ENCODE data around the gene TMPRSS11F.

DNA sequence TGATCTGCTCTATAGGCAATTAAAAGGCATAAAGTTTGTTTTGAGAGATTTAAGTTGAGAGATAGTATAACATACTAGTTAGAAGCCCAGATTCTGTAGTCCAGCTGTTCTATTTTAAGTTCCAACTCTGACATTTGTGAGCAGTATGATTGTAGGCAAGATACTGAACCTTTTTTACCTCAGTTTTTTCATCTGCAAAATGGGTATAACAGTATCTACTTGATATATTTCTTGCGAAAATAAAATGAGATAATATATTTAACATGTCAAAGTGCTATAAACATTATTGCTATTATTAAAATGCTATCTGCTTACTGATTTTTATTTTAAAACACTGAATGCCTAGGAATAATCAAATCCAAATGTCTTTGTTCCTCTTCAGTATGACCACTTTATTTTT is 19.2 kb downstream of the TMPRSS11F start:
- TF ChIP-seq, protein P1, sequence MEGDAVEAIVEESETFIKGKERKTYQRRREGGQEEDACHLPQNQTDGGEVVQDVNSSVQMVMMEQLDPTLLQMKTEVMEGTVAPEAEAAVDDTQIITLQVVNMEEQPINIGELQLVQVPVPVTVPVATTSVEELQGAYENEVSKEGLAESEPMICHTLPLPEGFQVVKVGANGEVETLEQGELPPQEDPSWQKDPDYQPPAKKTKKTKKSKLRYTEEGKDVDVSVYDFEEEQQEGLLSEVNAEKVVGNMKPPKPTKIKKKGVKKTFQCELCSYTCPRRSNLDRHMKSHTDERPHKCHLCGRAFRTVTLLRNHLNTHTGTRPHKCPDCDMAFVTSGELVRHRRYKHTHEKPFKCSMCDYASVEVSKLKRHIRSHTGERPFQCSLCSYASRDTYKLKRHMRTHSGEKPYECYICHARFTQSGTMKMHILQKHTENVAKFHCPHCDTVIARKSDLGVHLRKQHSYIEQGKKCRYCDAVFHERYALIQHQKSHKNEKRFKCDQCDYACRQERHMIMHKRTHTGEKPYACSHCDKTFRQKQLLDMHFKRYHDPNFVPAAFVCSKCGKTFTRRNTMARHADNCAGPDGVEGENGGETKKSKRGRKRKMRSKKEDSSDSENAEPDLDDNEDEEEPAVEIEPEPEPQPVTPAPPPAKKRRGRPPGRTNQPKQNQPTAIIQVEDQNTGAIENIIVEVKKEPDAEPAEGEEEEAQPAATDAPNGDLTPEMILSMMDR (IDR thresholded peaks at IDR 0.05 in 4 of 5, conservative IDR thresholded peaks at IDR 0.05 in 1 of 5): no peak
- TF ChIP-seq POLR2A (IDR thresholded peaks at IDR 0.05): no peak
